Ishikawa (cell line): Measurements from ENCODE around the gene BARD1.

Experiments
- CREB1 ChIP-seq: IDR thresholded peaks from 2 replicates; pipeline ENCODE4 v1.6.1; 2012; ENCODE audit warnings: low read depth
- EGR1 ChIP-seq: IDR thresholded peaks from 2 replicates; pipeline ENCODE4 v1.6.1; 2012
- MAX ChIP-seq: IDR thresholded peaks from 2 replicates; pipeline ENCODE4 v1.6.1; 2012
- NFIC ChIP-seq: IDR thresholded peaks from 2 replicates; pipeline ENCODE4 v1.6.1; 2012
- RAD21 ChIP-seq: IDR thresholded peaks from 2 replicates; pipeline ENCODE4 v1.6.1; 2012; ENCODE audit warnings: low read depth
- USF1 ChIP-seq: IDR thresholded peaks from 2 replicates; pipeline ENCODE4 v1.6.1; 2012

GRCh38 chr2:214809751-214810564 lies 475 bp upstream of the BARD1 start:
- no peak for TF ChIP-seq CREB1
- TF ChIP-seq NFIC: no peak
- no peak for TF ChIP-seq EGR1
- TF ChIP-seq MAX: peak; percentile 93
- no peak for TF ChIP-seq RAD21
- no peak for TF ChIP-seq USF1
